ENCODE results near the gene STK35. TPM values are rescaled to one million over a fixed set of nuclear protein-coding genes. Genes with fewer than 3 reads are reported as not detected.

The STK35 gene
- polyA plus RNA-seq, 1 donor from 2014 or later = 10.8 TPM

DNA sequence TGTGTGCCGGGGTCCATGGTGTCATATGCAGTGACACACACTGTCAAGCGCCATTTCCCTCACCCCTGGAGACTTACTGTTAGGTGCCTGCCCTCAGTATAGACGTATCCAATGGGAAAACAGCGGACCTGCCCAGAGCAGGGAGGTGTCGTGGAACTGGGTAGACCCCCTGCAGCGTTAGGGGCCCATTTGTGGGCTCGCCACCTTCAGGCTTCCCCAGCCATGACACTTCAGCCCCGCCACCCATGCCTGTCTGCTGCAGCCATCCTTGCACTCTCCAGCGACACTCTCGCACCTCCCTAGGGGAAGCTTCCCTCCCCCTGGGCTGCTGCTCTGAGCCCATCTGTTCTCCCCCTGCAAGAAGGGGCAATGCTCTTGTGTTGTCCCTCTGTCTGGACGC, 43.2 kb downstream of the STK35 start:
- H3K36me3 ChIP-seq (ENCODE audit: insufficient read depth, low read length) = no peaks in the 10 kb centered on the region

DNA sequence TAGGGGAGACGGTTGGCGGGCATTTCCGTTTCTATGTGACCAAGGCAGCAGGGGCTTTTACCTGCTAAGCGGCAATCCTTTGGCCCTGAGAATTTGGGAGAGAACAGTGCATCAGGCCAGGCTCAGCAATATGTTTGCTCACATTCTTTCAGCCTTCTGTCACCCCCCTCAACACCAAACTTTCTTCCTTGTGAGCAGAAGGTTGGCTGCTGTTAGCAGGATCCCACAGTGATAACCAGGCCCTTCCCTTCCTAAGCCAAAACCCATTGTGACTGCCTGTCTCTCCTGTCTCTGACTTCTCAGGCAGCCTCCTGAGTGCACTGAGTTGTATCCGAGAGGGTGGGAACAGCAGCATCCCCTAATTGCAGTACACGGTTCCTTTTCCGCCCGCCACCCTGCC, 43.7 kb downstream of the STK35 start:
- TF ChIP-seq SMC3 (conservative IDR thresholded peaks at IDR 0.05; ENCODE audit: poor library complexity) (no peak), POLR2AphosphoS5 (IDR thresholded peaks at IDR 0.05) (no peak), EZH2 (IDR thresholded peaks at IDR 0.05; ENCODE audit: borderline replicate concordance, insufficient read depth, low read length, poor library complexity, severe bottlenecking) (no peak), MXI1 (conservative IDR thresholded peaks at IDR 0.05; ENCODE audit: poor library complexity, severe bottlenecking) (no peak), RAD21 (conservative IDR thresholded peaks at IDR 0.05) (no peak), TAF1 (IDR thresholded peaks at IDR 0.05; ENCODE audit: low read depth) (no peak), EP300 (conservative IDR thresholded peaks at IDR 0.05; ENCODE audit: poor library complexity, severe bottlenecking) (no peak)
- TF ChIP-seq, protein P1, sequence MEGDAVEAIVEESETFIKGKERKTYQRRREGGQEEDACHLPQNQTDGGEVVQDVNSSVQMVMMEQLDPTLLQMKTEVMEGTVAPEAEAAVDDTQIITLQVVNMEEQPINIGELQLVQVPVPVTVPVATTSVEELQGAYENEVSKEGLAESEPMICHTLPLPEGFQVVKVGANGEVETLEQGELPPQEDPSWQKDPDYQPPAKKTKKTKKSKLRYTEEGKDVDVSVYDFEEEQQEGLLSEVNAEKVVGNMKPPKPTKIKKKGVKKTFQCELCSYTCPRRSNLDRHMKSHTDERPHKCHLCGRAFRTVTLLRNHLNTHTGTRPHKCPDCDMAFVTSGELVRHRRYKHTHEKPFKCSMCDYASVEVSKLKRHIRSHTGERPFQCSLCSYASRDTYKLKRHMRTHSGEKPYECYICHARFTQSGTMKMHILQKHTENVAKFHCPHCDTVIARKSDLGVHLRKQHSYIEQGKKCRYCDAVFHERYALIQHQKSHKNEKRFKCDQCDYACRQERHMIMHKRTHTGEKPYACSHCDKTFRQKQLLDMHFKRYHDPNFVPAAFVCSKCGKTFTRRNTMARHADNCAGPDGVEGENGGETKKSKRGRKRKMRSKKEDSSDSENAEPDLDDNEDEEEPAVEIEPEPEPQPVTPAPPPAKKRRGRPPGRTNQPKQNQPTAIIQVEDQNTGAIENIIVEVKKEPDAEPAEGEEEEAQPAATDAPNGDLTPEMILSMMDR (IDR thresholded peaks at IDR 0.05; ENCODE audit: poor library complexity, severe bottlenecking) = no peak
- TF ChIP-seq, protein P2, sequence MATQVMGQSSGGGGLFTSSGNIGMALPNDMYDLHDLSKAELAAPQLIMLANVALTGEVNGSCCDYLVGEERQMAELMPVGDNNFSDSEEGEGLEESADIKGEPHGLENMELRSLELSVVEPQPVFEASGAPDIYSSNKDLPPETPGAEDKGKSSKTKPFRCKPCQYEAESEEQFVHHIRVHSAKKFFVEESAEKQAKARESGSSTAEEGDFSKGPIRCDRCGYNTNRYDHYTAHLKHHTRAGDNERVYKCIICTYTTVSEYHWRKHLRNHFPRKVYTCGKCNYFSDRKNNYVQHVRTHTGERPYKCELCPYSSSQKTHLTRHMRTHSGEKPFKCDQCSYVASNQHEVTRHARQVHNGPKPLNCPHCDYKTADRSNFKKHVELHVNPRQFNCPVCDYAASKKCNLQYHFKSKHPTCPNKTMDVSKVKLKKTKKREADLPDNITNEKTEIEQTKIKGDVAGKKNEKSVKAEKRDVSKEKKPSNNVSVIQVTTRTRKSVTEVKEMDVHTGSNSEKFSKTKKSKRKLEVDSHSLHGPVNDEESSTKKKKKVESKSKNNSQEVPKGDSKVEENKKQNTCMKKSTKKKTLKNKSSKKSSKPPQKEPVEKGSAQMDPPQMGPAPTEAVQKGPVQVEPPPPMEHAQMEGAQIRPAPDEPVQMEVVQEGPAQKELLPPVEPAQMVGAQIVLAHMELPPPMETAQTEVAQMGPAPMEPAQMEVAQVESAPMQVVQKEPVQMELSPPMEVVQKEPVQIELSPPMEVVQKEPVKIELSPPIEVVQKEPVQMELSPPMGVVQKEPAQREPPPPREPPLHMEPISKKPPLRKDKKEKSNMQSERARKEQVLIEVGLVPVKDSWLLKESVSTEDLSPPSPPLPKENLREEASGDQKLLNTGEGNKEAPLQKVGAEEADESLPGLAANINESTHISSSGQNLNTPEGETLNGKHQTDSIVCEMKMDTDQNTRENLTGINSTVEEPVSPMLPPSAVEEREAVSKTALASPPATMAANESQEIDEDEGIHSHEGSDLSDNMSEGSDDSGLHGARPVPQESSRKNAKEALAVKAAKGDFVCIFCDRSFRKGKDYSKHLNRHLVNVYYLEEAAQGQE (IDR thresholded peaks at IDR 0.05; ENCODE audit: borderline replicate concordance) = no peak
- Histone ChIP-seq H3K4me3 (ENCODE audit: low read length) (no peak overlapping the region), H3K36me3 (ENCODE audit: insufficient read depth, low read length) (no peaks in the 10 kb centered on the region), H3K79me2 (replicated peaks; ENCODE audit: insufficient read depth, low read length) (peaks cover 4% of the 10 kb centered on the region), H3F3A (ENCODE audit: insufficient read depth, low read length, poor library complexity, severe bottlenecking) (no peaks in the 10 kb centered on the region), H3K9ac (ENCODE audit: low read length) (no peak overlapping the region), H2AFZ (ENCODE audit: low read depth, low read length) (no peak overlapping the region), H3K9me3 (ENCODE audit: low read length) (no peaks in the 10 kb centered on the region), H3K27ac (ENCODE audit: low read length) (no peak overlapping the region), H3K27me3 (ENCODE audit: insufficient read depth, low read depth, low read length) (no peaks in the 10 kb centered on the region), H4K20me1 (ENCODE audit: insufficient read depth) (no peaks in the 10 kb centered on the region), H3K9me2 (ENCODE audit: insufficient read depth, low read length) (no peaks in the 10 kb centered on the region), H3K4me2 (ENCODE audit: low read length) (no peak overlapping the region)

More for the DNA sequence above, 43.2 kb downstream of the STK35 start:
- no peak overlapping the region for H3K9ac ChIP-seq (ENCODE audit: low read length)
- H3K79me2 ChIP-seq (replicated peaks; ENCODE audit: insufficient read depth, low read length) = peaks cover 4% of the 10 kb centered on the region
- H3K9me2 ChIP-seq (ENCODE audit: insufficient read depth, low read length) = no peaks in the 10 kb centered on the region
- H3K27ac ChIP-seq (ENCODE audit: low read length) = no peak overlapping the region
- H3K27me3 ChIP-seq (ENCODE audit: insufficient read depth, low read depth, low read length) = no peaks in the 10 kb centered on the region
- no peak overlapping the region for H3K4me3 ChIP-seq (ENCODE audit: low read length)
- no peak overlapping the region for H2AFZ ChIP-seq (ENCODE audit: low read depth, low read length)
- TF ChIP-seq TAF1 (IDR thresholded peaks at IDR 0.05; ENCODE audit: low read depth) (no peak), EP300 (conservative IDR thresholded peaks at IDR 0.05; ENCODE audit: poor library complexity, severe bottlenecking) (no peak), EZH2 (IDR thresholded peaks at IDR 0.05; ENCODE audit: borderline replicate concordance, insufficient read depth, low read length, poor library complexity, severe bottlenecking) (no peak), RAD21 (conservative IDR thresholded peaks at IDR 0.05) (no peak), SMC3 (conservative IDR thresholded peaks at IDR 0.05; ENCODE audit: poor library complexity) (no peak), POLR2AphosphoS5 (IDR thresholded peaks at IDR 0.05) (no peak), MXI1 (conservative IDR thresholded peaks at IDR 0.05; ENCODE audit: poor library complexity, severe bottlenecking) (no peak)
- TF ChIP-seq, protein P2 (IDR thresholded peaks at IDR 0.05; ENCODE audit: borderline replicate concordance) = no peak
- TF ChIP-seq, protein P1 (IDR thresholded peaks at IDR 0.05; ENCODE audit: poor library complexity, severe bottlenecking) = no peak
- no peaks in the 10 kb centered on the region for H4K20me1 ChIP-seq (ENCODE audit: insufficient read depth)
- H3K9me3 ChIP-seq (ENCODE audit: low read length) = no peaks in the 10 kb centered on the region
- H3K4me2 ChIP-seq (ENCODE audit: low read length) = no peak overlapping the region
- no peaks in the 10 kb centered on the region for H3F3A ChIP-seq (ENCODE audit: insufficient read depth, low read length, poor library complexity, severe bottlenecking)

All from neural cell (in vitro differentiated cells).